Upper lobe of left lung (tissue), 6 donors: Measurements from ENCODE around the gene RNF214. TPM values are rescaled to one million over a fixed set of nuclear protein-coding genes. Genes with fewer than 3 reads are reported as not detected.

Experiments
- ATAC-seq, 2 donors: fragments of 200-7000 bp; cut with Tn5 transposase; one replicate each; pipeline ENCODE4 v1.9.1; 2022; ENCODE audit warnings: mild to moderate bottlenecking in 2 of 2, moderate library complexity in 2 of 2; ENCODE audit not compliant: low FRiP score in 2 of 2
- DNase-seq, 2 donors: peaks; one replicate each; pipeline ENCODE4 v3.0.0-alpha.2; 2019 to 2020
- H3K27ac ChIP-seq, 4 donors: fragments of 200-600 bp; sonication (generic); one replicate each; pipeline ENCODE4 v1.5.1; 2016 to 2019
- H3K27me3 ChIP-seq, 4 donors: fragments of 200-600 bp; sonication (generic); one replicate each; pipeline ENCODE4 v1.5.1; 2017 to 2019
- H3K36me3 ChIP-seq, 4 donors: fragments of 200-600 bp; sonication (generic); one replicate each; pipeline ENCODE4 v1.5.1; 2016 to 2019
- H3K4me1 ChIP-seq, 4 donors: fragments of 200-600 bp; sonication (generic); one replicate each; pipeline ENCODE4 v1.5.1; 2018 to 2019
- H3K4me3 ChIP-seq, 4 donors: fragments of 200-600 bp; sonication (generic); one replicate each; pipeline ENCODE4 v1.5.1; 2017 to 2019; ENCODE audit warnings: mild to moderate bottlenecking in 2 of 4, moderate library complexity in 1 of 4
- H3K9me3 ChIP-seq, 4 donors: fragments of 200-600 bp; sonication (generic); one replicate each; pipeline ENCODE4 v1.5.1; 2018 to 2019
- EP300 ChIP-seq, 4 donors: sonication (generic); formaldehyde crosslinking; IDR thresholded peaks; one replicate each; pipeline ENCODE4 v1.5.1; 2017; ENCODE audit warnings: antibody characterized with exemption in 4 of 4, control low read depth in 2 of 4
- POLR2A ChIP-seq, 4 donors: fragments of 450-650 bp; IDR thresholded peaks; one replicate each; pipeline ENCODE4 v1.5.1; 2016 to 2017; ENCODE audit warnings: antibody characterized with exemption in 4 of 4, mild to moderate bottlenecking in 2 of 4
- POLR2AphosphoS5 ChIP-seq, 2 donors: sonication (generic); formaldehyde crosslinking; IDR thresholded peaks; one replicate each; pipeline ENCODE4 v1.5.1; 2017; ENCODE audit warnings: antibody characterized with exemption in 2 of 2
- WGBS, 2 donors: methylation state at CpG; one replicate each; pipeline ENCODE4 v1.1.5; 2017 to 2018; 5-methylcytosine and 5-hydroxymethylcytosine counted together
- total RNA-seq, 6 donors: library from RNA; depleted of rRNA in 4 of 6; stranded (reverse); fragments of >200 nt in 4 of 6; gene quantifications; one replicate each; pipeline versions ENCODE4 v1.1.0 to v1.2.1, GENCODE V29; 2016 to 2021
- TF ChIP-seq, protein P1 (sequence below), 6 experiments: fragments of 450-650 bp in 4 of 6; fragments of 200-600 bp in 2 of 6; sonication (generic) in 2 of 6; IDR thresholded peaks; one replicate each; pipeline ENCODE4 v1.5.1; 2016 to 2019; ENCODE audit warnings: antibody characterized with exemption in 6 of 6
- donor health status: DM: no; HTN: no; CAD: no; lungs with moderate emphysema.
- donor health status: DM: no; HTN: yes; CAD: no; lungs with severe emphysema.

The RNF214 gene
- total RNA-seq, 6 donors from 2014 or later = 9.0 to 24.1 (median 19.8) TPM

DNA sequence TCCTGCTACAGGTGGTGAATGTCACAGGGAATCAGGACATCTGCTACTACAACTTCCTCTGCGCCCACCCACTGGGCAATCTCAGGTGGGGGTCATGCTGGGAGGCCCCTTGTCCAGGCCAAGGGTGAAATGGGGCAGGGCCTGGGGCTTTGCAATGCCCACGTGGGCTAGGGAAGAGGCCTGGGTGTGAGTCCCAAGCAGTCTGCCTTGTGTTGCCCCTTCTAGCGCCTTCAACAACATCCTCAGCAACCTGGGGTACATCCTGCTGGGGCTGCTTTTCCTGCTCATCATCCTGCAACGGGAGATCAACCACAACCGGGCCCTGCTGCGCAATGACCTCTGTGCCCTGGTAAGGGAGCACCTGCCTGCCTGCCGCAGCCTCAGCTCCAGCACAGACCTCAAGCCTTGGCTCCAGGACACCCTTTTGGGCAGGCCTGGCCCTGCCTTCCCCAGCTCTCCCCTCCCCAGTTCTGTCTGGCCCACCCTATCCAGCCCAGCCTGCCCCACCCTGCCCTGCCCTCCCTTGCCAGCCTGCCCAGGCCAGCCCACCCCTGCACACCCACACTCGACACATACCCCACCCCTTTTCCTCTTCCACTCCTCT lies 42.4 kb upstream of the RNF214 start:
- WGBS, 2 donors = 83 to 87% methylated on average over 5 to 8 of the region's 8 CpGs
- Histone ChIP-seq H3K9me3 (no peaks in the 10 kb centered on the region), H3K36me3 (peaks cover 0 to 86% (median 65%) of the 10 kb centered on the region in 4 donors), H3K27ac (peak overlapping the region in 2 of 4 donors; percentile 55 to 77), H3K4me3 (no peak overlapping the region), H3K27me3 (no peaks in the 10 kb centered on the region), H3K4me1 (peaks cover 0 to 17% (median 3%) of the 10 kb centered on the region in 4 donors)
- DNase-seq (peak; percentile 15 to 50), ATAC-seq (no peak)
- no peak for TF ChIP-seq EP300 (IDR thresholded peaks at IDR 0.05)
- TF ChIP-seq, protein P1, sequence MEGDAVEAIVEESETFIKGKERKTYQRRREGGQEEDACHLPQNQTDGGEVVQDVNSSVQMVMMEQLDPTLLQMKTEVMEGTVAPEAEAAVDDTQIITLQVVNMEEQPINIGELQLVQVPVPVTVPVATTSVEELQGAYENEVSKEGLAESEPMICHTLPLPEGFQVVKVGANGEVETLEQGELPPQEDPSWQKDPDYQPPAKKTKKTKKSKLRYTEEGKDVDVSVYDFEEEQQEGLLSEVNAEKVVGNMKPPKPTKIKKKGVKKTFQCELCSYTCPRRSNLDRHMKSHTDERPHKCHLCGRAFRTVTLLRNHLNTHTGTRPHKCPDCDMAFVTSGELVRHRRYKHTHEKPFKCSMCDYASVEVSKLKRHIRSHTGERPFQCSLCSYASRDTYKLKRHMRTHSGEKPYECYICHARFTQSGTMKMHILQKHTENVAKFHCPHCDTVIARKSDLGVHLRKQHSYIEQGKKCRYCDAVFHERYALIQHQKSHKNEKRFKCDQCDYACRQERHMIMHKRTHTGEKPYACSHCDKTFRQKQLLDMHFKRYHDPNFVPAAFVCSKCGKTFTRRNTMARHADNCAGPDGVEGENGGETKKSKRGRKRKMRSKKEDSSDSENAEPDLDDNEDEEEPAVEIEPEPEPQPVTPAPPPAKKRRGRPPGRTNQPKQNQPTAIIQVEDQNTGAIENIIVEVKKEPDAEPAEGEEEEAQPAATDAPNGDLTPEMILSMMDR (IDR thresholded peaks at IDR 0.05) = no peak
- TF ChIP-seq POLR2AphosphoS5 (IDR thresholded peaks at IDR 0.05) = no peak
- no peak for TF ChIP-seq POLR2A (IDR thresholded peaks at IDR 0.05)

DNA sequence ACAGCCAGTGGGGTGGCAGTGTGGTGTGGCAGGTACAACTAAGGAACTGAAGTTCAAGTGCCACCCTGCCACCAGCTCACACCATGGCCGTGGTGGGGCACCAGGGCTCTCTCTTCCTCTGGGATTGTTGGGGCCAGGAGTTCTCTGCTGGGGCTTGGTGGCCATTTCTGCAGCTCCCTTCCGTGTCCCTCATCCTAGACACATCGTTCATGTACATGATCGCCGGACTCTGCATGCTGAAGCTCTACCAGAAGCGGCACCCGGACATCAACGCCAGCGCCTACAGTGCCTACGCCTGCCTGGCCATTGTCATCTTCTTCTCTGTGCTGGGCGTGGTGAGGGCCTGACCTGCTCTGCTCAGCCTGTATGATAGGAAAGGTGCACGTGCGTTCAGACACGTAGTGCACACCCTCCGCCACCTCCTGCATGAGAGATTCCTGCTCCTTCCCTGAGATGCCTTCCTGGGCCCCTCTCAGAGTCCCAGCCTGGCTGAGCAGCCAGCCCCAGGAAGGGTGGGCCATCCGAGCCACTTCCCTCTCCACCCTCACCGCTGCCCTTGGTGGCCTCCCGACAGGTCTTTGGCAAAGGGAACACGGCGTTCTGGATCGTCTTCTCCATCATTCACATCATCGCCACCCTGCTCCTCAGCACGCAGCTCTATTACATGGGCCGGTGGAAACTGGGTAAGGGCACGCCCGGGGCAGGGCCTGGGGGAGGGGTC lies 40.6 kb upstream of the RNF214 start:
- 92 to 93% methylated on average over 25 to 26 of the region's 26 CpGs for WGBS, 2 donors
- peaks cover 0 to 89% (median 73%) of the 10 kb centered on the region in 4 donors for H3K36me3 ChIP-seq
- H3K27ac ChIP-seq = no peak overlapping the region
- H3K9me3 ChIP-seq = no peaks in the 10 kb centered on the region
- ATAC-seq = no peak
- no peaks in the 10 kb centered on the region for H3K27me3 ChIP-seq
- H3K4me3 ChIP-seq = no peak overlapping the region
- H3K4me1 ChIP-seq = peaks cover 0 to 13% (median 1%) of the 10 kb centered on the region in 4 donors
- peak in 1 of 2 donors; percentile 50 for DNase-seq
- TF ChIP-seq EP300 (IDR thresholded peaks at IDR 0.05) (no peak), POLR2A (IDR thresholded peaks at IDR 0.05) (no peak), POLR2AphosphoS5 (IDR thresholded peaks at IDR 0.05) (no peak)
- TF ChIP-seq, protein P1 (IDR thresholded peaks at IDR 0.05) = no peak

DNA sequence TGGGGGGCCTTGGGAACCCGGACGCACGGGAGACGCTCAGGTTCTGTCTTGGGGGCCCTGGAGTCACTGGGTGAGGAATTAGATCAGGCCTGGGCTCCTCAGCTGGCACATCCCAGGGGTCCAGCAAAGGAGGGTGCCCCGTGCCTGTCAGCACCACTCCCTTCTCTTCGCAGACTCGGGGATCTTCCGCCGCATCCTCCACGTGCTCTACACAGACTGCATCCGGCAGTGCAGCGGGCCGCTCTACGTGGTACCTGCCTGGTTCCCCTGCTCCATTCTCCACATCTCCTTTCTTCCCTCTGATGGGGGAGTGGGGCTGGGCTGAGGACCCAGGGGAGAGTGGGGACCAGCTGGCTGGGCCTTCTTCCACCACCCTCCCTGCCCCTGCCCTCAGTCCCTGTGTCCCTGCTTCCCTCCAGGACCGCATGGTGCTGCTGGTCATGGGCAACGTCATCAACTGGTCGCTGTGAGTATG lies 40.0 kb upstream of the RNF214 start:
- Histone ChIP-seq H3K27me3 (no peaks in the 10 kb centered on the region), H3K4me3 (no peak overlapping the region), H3K4me1 (peaks cover 0 to 13% (median 1%) of the 10 kb centered on the region in 4 donors), H3K36me3 (peaks cover 0 to 83% (median 70%) of the 10 kb centered on the region in 4 donors), H3K27ac (no peak overlapping the region), H3K9me3 (no peaks in the 10 kb centered on the region)
- WGBS, 2 donors = 92 to 97% methylated on average over 13 to 16 of the region's 17 CpGs
- DNase-seq (peak in 1 of 2 donors; percentile 61), ATAC-seq (no peak)
- TF ChIP-seq POLR2A (IDR thresholded peaks at IDR 0.05) (no peak), POLR2AphosphoS5 (IDR thresholded peaks at IDR 0.05) (no peak), EP300 (IDR thresholded peaks at IDR 0.05) (no peak)
- TF ChIP-seq, protein P1 (IDR thresholded peaks at IDR 0.05) = no peak

DNA sequence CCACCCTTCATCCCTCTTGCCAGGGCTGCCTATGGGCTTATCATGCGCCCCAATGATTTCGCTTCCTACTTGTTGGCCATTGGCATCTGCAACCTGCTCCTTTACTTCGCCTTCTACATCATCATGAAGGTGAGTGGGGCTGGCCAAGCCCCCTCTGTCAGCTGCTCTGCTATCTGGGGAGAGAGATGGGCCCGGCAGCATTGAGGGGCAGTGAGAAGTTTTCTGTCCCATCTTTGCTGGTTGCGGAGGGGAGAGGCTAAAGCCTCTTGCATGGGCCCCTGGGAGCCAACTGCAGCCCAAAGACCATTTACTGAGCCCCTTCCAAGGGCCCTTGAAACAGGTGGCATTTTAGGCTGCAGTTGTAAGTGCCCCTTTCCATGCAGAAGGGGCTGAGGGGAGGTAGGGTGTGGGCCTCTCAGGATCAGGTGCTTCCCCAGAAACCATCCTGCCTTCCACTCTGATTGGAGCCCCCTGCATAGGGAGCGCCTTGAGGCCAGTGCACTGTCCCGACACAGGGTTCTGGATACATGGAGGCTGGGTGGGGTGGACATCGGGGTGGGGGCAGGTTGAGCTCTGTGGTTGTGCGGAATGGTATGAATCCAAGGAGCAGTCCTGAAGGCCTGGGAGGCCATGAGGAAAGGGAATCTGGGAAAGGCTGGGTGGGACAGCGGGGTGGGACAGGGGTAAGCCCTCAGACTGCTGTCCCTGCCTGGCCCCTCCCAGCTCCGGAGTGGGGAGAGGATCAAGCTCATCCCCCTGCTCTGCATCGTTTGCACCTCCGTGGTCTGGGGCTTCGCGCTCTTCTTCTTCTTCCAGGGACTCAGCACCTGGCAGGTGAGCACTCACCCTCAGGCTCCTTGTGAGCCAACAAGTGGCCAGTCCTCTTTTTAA lies 39.1 kb upstream of the RNF214 start:
- Histone ChIP-seq H3K9me3 (no peaks in the 10 kb centered on the region), H3K27ac (no peak overlapping the region), H3K4me1 (peaks cover 3 to 18% (median 7%) of the 10 kb centered on the region in 4 donors), H3K27me3 (no peaks in the 10 kb centered on the region), H3K36me3 (peaks cover 0 to 73% (median 62%) of the 10 kb centered on the region in 4 donors), H3K4me3 (no peak overlapping the region)
- TF ChIP-seq POLR2A (IDR thresholded peaks at IDR 0.05) (no peak), POLR2AphosphoS5 (IDR thresholded peaks at IDR 0.05) (no peak), EP300 (IDR thresholded peaks at IDR 0.05) (no peak)
- TF ChIP-seq, protein P1 (IDR thresholded peaks at IDR 0.05) = no peak
- 95% methylated on average over 14 to 15 of the region's 15 CpGs for WGBS, 2 donors
- ATAC-seq (no peak), DNase-seq (no peak)
